Fibroblast of mammary gland (primary cell): ENCODE measurements around the gene ZNF555.

ENCODE experiments used
- DNase-seq: peaks from one replicate; pipeline ENCODE4 v3.0.0-alpha.2; 2010; ENCODE audit warnings: low read depth
- H3K4me3 ChIP-seq: 2 replicates; pipeline ENCODE4 v1.5.1; 2011; ENCODE audit warnings: low read depth, mild to moderate bottlenecking, low read length, moderate library complexity; ENCODE audit not compliant: control insufficient read depth
- TF ChIP-seq, protein P1 (sequence below): conservative IDR thresholded peaks from 2 replicates; pipeline ENCODE4 v1.5.1; 2011; ENCODE audit warnings: low read depth, low read length, inconsistent platforms; ENCODE audit not compliant: control insufficient read depth, insufficient read depth

Gene ZNF555

DNA sequence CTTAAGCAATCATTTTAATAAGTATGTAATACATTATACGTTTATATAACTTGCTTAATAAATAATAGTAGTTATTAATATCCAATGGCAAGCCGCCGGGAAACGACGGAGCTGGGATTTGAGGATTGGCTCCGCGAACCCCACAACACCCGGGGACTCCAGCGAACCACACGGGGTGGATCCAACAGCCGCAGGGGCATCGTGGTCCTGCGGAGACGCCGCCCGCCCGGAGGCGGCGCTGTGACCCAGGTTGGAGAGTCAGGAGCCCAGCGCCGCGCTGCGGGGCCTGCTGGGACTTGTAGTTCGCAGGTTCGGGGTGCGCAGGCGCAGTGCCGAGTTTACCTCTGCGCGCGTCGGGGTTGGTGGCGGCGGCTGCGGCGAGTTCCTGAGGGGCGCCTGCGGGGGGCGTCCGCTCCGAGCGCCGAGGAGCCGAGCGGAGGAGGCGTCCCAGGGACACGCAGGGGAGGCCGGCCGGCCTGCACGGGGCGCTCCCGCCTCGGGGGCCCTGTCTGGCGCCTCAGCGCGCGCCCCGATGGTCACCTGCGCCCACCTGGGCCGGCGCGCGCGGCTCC is 21.6 kb upstream of the ZNF555 start, which contains the start of gene ZNF554:
ZNF554 (plus strand) TSS at position 329 of the 572 bp plus-strand sequence; CDS start at position 533, 204 bp downstream.
- peak; percentile 93 for DNase-seq
- TF ChIP-seq, protein P1, sequence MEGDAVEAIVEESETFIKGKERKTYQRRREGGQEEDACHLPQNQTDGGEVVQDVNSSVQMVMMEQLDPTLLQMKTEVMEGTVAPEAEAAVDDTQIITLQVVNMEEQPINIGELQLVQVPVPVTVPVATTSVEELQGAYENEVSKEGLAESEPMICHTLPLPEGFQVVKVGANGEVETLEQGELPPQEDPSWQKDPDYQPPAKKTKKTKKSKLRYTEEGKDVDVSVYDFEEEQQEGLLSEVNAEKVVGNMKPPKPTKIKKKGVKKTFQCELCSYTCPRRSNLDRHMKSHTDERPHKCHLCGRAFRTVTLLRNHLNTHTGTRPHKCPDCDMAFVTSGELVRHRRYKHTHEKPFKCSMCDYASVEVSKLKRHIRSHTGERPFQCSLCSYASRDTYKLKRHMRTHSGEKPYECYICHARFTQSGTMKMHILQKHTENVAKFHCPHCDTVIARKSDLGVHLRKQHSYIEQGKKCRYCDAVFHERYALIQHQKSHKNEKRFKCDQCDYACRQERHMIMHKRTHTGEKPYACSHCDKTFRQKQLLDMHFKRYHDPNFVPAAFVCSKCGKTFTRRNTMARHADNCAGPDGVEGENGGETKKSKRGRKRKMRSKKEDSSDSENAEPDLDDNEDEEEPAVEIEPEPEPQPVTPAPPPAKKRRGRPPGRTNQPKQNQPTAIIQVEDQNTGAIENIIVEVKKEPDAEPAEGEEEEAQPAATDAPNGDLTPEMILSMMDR, result peak; percentile 77
- H3K4me3 ChIP-seq, result peak within 1 kb of the TSS; percentile 58

DNA sequence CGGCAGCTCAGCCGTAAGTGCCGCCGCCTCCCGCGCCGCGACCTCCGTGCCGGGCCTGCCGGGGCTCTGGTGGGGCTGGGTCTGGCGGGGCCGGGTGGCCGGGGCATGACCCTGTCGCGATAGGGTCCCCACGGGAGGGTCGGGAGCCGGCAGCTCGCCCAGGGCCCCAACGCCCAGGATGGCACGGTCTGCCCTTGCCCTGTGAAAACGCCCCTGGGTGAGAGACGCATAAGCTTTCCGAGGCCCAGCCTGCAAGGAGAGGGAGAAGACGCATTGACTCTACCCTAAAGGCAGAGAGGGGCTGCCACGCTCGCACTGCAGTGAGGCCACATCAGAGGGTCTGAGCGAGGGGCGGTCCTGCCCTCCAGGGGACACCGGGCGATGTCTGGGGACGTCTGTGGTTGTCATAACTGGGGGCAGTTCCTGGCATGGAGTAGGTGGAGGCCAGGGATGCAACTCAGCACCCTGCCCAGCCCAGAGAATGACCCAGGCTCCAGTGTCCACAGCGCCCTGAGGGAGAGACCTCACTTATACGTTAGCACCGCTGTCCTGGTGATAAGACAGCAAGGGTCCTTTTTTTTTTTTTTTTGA is 21.1 kb upstream of the ZNF555 start:
- TF ChIP-seq, protein P1, result no peak
- H3K4me3 ChIP-seq, result peak overlapping the region; percentile 58
- no peak for DNase-seq

DNA sequence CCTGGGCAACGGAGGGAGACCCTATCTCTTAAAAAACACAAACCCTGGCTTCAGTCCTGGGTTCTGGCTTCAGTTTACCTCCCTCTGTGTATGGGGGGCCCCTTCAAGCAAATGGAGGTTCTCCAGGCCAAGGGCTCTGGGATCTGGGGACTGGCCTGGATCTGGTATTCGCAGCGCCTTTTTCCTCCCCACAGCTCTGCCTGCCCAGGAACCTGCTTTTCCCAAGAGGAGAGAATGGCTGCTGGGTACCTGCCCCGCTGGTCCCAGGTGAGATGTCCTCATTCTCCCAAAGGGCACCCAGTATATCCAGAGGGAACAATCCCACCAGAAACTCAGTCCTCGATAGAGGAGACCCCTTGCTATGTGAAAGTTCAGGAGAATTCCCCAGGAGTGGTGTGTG is 18.4 kb upstream of the ZNF555 start:
- no peak overlapping the region for H3K4me3 ChIP-seq
- DNase-seq, result no peak
- TF ChIP-seq, protein P1, result no peak

DNA sequence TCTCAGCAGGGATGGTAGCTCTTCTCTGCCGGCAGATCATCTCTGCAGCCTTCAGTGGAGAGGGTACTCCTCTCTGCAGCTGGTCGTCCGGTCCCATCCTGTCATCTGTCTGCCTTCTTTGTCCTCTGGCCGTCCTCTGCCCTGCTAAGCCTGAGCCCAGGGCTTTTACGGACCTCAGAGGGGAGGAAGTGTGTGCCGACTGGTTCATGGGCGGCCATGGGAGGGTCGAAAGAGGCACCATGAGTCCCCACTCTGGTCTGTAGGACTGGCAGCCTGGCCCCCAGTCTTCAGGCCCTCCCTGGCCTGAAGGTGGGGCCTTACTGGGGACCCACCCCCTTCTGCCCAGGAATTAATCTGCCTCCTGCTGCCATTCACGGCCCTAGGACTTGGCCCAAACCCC is 17.6 kb upstream of the ZNF555 start:
- H3K4me3 ChIP-seq, result no peak overlapping the region
- DNase-seq, result no peak
- TF ChIP-seq, protein P1, result no peak

DNA sequence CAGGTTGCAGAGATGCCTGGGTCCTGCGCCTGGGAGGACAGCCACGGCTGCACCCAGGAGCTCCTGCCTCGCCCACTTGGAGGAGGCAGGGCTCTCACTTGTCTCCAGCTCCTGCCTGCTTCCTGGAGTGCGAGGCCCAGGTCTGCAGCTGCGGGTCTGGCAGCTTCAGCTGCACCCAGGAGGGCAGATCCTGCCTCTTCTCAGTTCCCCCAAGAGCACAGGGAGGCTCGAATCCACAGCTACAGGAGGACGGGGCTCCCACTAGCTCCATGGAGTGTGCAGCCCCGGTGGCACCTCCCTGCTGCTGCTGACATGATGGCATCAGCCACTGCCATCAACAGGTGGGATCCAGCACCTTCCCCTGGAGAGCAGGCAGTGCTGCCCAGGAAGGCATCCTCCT is 17.1 kb upstream of the ZNF555 start:
- no peak for DNase-seq
- TF ChIP-seq, protein P1, result no peak
- H3K4me3 ChIP-seq, result no peak overlapping the region

DNA sequence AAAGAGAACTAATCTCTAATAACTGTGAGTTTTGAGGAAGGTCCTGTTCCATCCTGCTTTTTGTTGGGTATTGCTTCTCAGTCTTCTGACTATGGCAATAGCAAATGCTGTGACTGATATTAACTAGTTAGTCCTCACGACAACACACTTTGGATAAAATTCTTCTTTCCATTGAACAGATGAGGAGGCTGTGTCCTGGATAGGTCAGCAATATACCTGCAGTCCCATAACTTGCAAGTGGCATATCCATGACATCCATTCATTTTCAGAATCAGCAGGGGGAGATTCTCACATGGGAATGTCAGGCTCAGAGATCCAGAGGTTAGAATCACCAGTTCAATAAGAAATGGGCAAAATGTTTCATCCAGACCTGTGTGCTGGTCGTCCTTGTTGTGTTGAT is 14.3 kb upstream of the ZNF555 start:
- TF ChIP-seq, protein P1, result no peak
- DNase-seq, result no peak
- H3K4me3 ChIP-seq, result no peak overlapping the region
